ENCODE measurements around the gene TRIO.

Gene TRIO

GRCh38 chr5:14348142-14348541, 205.0 kb downstream of the TRIO start:
- H3K27ac ChIP-seq (ENCODE audit: low read depth, low read length), result no peak overlapping the region
- no peaks in the 10 kb centered on the region for H3K9me3 ChIP-seq (ENCODE audit: control insufficient read depth, insufficient read depth, low read length)
- H3K4me3 ChIP-seq (ENCODE audit: low read length), result no peak overlapping the region
- no peaks in the 10 kb centered on the region for H3K27me3 ChIP-seq (ENCODE audit: control insufficient read depth, low read length)
- H3K79me2 ChIP-seq (ENCODE audit: control insufficient read depth, low read length), result no peaks in the 10 kb centered on the region
- TF ChIP-seq CTCF (IDR thresholded peaks at IDR 0.05; ENCODE audit: low read depth, low read length, poor library complexity, severe bottlenecking) (no peak), EZH2phosphoT487 (IDR thresholded peaks at IDR 0.05; ENCODE audit: borderline replicate concordance, low read length) (no peak)
- H3K4me2 ChIP-seq (ENCODE audit: low read length), result no peak overlapping the region
- H3K36me3 ChIP-seq (ENCODE audit: control insufficient read depth, low read length), result no peaks in the 10 kb centered on the region
- no peaks in the 10 kb centered on the region for H4K20me1 ChIP-seq (ENCODE audit: control insufficient read depth, insufficient read depth, low read depth, low read length)
- no peaks in the 10 kb centered on the region for H3K9me2 ChIP-seq (replicated peaks; ENCODE audit: control insufficient read depth, low read length)
- peaks cover 12% of the 10 kb centered on the region for H3K4me1 ChIP-seq (ENCODE audit: control insufficient read depth, low read length)
- no peaks in the 10 kb centered on the region for H3F3A ChIP-seq (ENCODE audit: control insufficient read depth, insufficient read depth)

- H3K4me3 ChIP-seq (ENCODE audit: low read length), result no peak overlapping the region
- H4K20me1 ChIP-seq (ENCODE audit: control insufficient read depth, insufficient read depth, low read depth, low read length), result no peaks in the 10 kb centered on the region
- no peaks in the 10 kb centered on the region for H3K9me2 ChIP-seq (replicated peaks; ENCODE audit: control insufficient read depth, low read length)
- H3K27me3 ChIP-seq (ENCODE audit: control insufficient read depth, low read length), result no peaks in the 10 kb centered on the region
- peaks cover 5% of the 10 kb centered on the region; the same call in 1 of the 2 replicates for H3K4me1 ChIP-seq (ENCODE audit: control insufficient read depth, low read length)
- H3K27ac ChIP-seq (ENCODE audit: low read depth, low read length), result no peak overlapping the region
- no peaks in the 10 kb centered on the region for H3F3A ChIP-seq (ENCODE audit: control insufficient read depth, insufficient read depth)
- H3K79me2 ChIP-seq (ENCODE audit: control insufficient read depth, low read length), result no peaks in the 10 kb centered on the region
- H3K9me3 ChIP-seq (ENCODE audit: control insufficient read depth, insufficient read depth, low read length), result no peaks in the 10 kb centered on the region
- H3K4me2 ChIP-seq (ENCODE audit: low read length), result no peak overlapping the region
- no peaks in the 10 kb centered on the region for H3K36me3 ChIP-seq (ENCODE audit: control insufficient read depth, low read length)
- TF ChIP-seq CTCF (IDR thresholded peaks at IDR 0.05; ENCODE audit: low read depth, low read length, poor library complexity, severe bottlenecking) (no peak), EZH2phosphoT487 (IDR thresholded peaks at IDR 0.05; ENCODE audit: borderline replicate concordance, low read length) (no peak)
Observed at GRCh38 chr5:14349029-14349428, 205.9 kb downstream of the TRIO start.

DNA sequence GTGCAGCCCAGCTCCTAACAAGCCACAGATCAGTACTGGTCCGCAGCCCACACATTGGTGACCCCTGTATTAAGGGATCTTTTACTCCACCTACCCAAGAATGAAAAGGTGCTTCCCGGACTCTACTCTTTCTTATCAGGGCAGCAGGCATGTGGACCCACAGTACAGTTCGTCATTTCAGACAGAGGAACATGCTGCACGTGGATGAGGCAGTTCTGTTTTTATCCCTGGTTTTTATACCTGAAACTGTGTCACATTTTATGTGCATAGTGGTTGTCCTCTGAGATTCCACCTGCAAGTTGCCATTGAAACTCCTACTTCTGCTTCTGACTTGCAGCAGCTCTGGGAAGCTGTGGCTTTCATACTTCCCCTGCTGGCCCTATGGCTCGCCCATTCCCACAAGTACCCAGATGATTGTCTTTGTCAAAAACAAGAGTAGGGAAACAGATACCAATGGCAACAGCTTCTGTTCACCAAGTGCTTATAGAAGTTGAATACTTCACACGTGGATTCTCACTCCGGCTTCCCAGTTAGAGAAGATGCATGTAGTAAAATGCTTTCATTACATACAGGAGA, 208.0 kb downstream of the TRIO start:
- no peaks in the 10 kb centered on the region for H3K9me3 ChIP-seq (ENCODE audit: control insufficient read depth, insufficient read depth, low read length)
- no peaks in the 10 kb centered on the region for H3K36me3 ChIP-seq (ENCODE audit: control insufficient read depth, low read length)
- H4K20me1 ChIP-seq (ENCODE audit: control insufficient read depth, insufficient read depth, low read depth, low read length), result no peaks in the 10 kb centered on the region
- peaks cover 5% of the 10 kb centered on the region; the same call in 1 of the 2 replicates for H3K4me1 ChIP-seq (ENCODE audit: control insufficient read depth, low read length)
- no peaks in the 10 kb centered on the region for H3K27me3 ChIP-seq (ENCODE audit: control insufficient read depth, low read length)
- no peaks in the 10 kb centered on the region for H3K79me2 ChIP-seq (ENCODE audit: control insufficient read depth, low read length)
- no peaks in the 10 kb centered on the region for H3K9me2 ChIP-seq (replicated peaks; ENCODE audit: control insufficient read depth, low read length)
- H3F3A ChIP-seq (ENCODE audit: control insufficient read depth, insufficient read depth), result no peaks in the 10 kb centered on the region
- H3K4me3 ChIP-seq (ENCODE audit: low read length), result no peak overlapping the region
- TF ChIP-seq EZH2phosphoT487 (IDR thresholded peaks at IDR 0.05; ENCODE audit: borderline replicate concordance, low read length), result no peak
- TF ChIP-seq CTCF (IDR thresholded peaks at IDR 0.05; ENCODE audit: low read depth, low read length, poor library complexity, severe bottlenecking), result no peak
- H3K27ac ChIP-seq (ENCODE audit: low read depth, low read length), result no peak overlapping the region
- H3K4me2 ChIP-seq (ENCODE audit: low read length), result no peak overlapping the region
